Astrocyte of the hippocampus (primary cell): ENCODE data around the gene WDFY4.

Experiments used
- DNase-seq: peaks from one replicate; pipeline ENCODE4 v3.0.0; 2011; ENCODE audit warnings: low read depth, low spot score

The WDFY4 gene

GRCh38 chr10:48772059-48772458 is 87.4 kb downstream of the WDFY4 start:
- DNase-seq = no peak

GRCh38 chr10:48773580-48773979 is 88.9 kb downstream of the WDFY4 start:
- DNase-seq = no peak

GRCh38 chr10:48774416-48775205 is 89.9 kb downstream of the WDFY4 start:
- DNase-seq = no peak

GRCh38 chr10:48775206-48775517 is 90.5 kb downstream of the WDFY4 start:
- DNase-seq = no peak

- no peak for DNase-seq
Observed at GRCh38 chr10:48776005-48776522, 91.4 kb downstream of the WDFY4 start.

- no peak for DNase-seq
Observed at GRCh38 chr10:48776528-48776927, 91.9 kb downstream of the WDFY4 start.

GRCh38 chr10:48777110-48777509 is 92.4 kb downstream of the WDFY4 start:
- no peak for DNase-seq

- DNase-seq = no peak
Observed at GRCh38 chr10:48778193-48778857, 93.7 kb downstream of the WDFY4 start.

- no peak for DNase-seq
Observed at GRCh38 chr10:48779077-48779476, 94.4 kb downstream of the WDFY4 start.

GRCh38 chr10:48779546-48780152 is 95.0 kb downstream of the WDFY4 start:
- DNase-seq = no peak

- no peak for DNase-seq
Observed at GRCh38 chr10:48780341-48780740, 95.7 kb downstream of the WDFY4 start.

GRCh38 chr10:48782386-48782785 is 97.7 kb downstream of the WDFY4 start:
- DNase-seq = no peak

- no peak for DNase-seq
Observed at GRCh38 chr10:48784031-48784430, 99.4 kb downstream of the WDFY4 start.

GRCh38 chr10:48785796-48786195 is 101.1 kb downstream of the WDFY4 start:
- no peak for DNase-seq

GRCh38 chr10:48786606-48787282 is 102.1 kb downstream of the WDFY4 start:
- DNase-seq = no peak

GRCh38 chr10:48788554-48788953 is 103.9 kb downstream of the WDFY4 start:
- no peak for DNase-seq

GRCh38 chr10:48789486-48790456 is 105.1 kb downstream of the WDFY4 start:
- DNase-seq = no peak

- no peak for DNase-seq
Observed at GRCh38 chr10:48790457-48791044, 105.9 kb downstream of the WDFY4 start.

GRCh38 chr10:48791267-48791928 is 106.7 kb downstream of the WDFY4 start:
- no peak for DNase-seq

GRCh38 chr10:48792121-48792520 is 107.4 kb downstream of the WDFY4 start:
- DNase-seq = peak; percentile 34
